Omental fat pad (tissue), 4 donors: ENCODE measurements around the gene IER5L. TPM values are rescaled to one million over a fixed set of nuclear protein-coding genes. Genes with fewer than 3 reads are reported as not detected.

Experiments
- ATAC-seq: fragments of 150-250 bp; one replicate; pipeline ENCODE4 v1.9.1; 2016; ENCODE audit warnings: mild to moderate bottlenecking, moderate library complexity; ENCODE audit not compliant: low FRiP score
- DNase-seq: peaks from one replicate; pipeline ENCODE4 v3.0.0-alpha.2; 2019; ENCODE audit warnings: low spot score
- CTCF ChIP-seq, 3 donors: fragments of 450-650 bp; IDR thresholded peaks; one replicate each; pipeline ENCODE4 v1.5.1; 2016 to 2017; ENCODE audit warnings: antibody characterized with exemption in 3 of 3, mild to moderate bottlenecking in 3 of 3, moderate library complexity in 2 of 3
- total RNA-seq, 4 donors: library from RNA; depleted of rRNA; stranded (reverse); fragments of >200 nt; gene quantifications; one replicate each; pipeline ENCODE4 v1.1.0, GENCODE V29; 2016

The IER5L gene
- total RNA-seq, 4 donors from 2014 or later, result 9.0 to 23.9 (median 20.2) TPM

- ATAC-seq (no peak), DNase-seq (no peak)
- TF ChIP-seq CTCF (IDR thresholded peaks at IDR 0.05), result no peak
These were observed 26.8 kb upstream of the IER5L start for GRCh38 chr9:129204840-129205239.

GRCh38 chr9:129203556-129203909 is 25.5 kb upstream of the IER5L start:
- TF ChIP-seq CTCF (IDR thresholded peaks at IDR 0.05), result no peak
- ATAC-seq, result no peak

GRCh38 chr9:129202613-129203555 is 24.8 kb upstream of the IER5L start:
- DNase-seq, result peak; percentile 77
- peak; percentile 89 for ATAC-seq
- no peak for TF ChIP-seq CTCF (IDR thresholded peaks at IDR 0.05)

More at GRCh38 chr9:129203556-129203909, 25.5 kb upstream of the IER5L start:
- DNase-seq, result no peak

GRCh38 chr9:129201866-129202265 is 23.8 kb upstream of the IER5L start:
- TF ChIP-seq CTCF (IDR thresholded peaks at IDR 0.05), result no peak
- DNase-seq, result no peak
- no peak for ATAC-seq

GRCh38 chr9:129201289-129201688 is 23.2 kb upstream of the IER5L start:
- ATAC-seq, result no peak
- DNase-seq, result no peak
- no peak for TF ChIP-seq CTCF (IDR thresholded peaks at IDR 0.05)

GRCh38 chr9:129200255-129200654 is 22.2 kb upstream of the IER5L start:
- DNase-seq, result no peak
- TF ChIP-seq CTCF (IDR thresholded peaks at IDR 0.05), result no peak
- no peak for ATAC-seq

GRCh38 chr9:129199044-129199435 is 21.0 kb upstream of the IER5L start:
- ATAC-seq (no peak), DNase-seq (no peak)
- no peak for TF ChIP-seq CTCF (IDR thresholded peaks at IDR 0.05)
